ENCODE data around the gene MRTFA. TPM values are rescaled to one million over a fixed set of nuclear protein-coding genes. Genes with fewer than 3 reads are reported as not detected.

MRTFA gene
- total RNA-seq, 1 experiment from 2014 or later = 28.0 TPM

GRCh38 chr22:40418366-40419201 is 217.9 kb downstream of the MRTFA start (continued):
- no peak for TF ChIP-seq RAD21 (IDR thresholded peaks at IDR 0.05; ENCODE audit: low read depth)
- no peak for TF ChIP-seq YY1 (IDR thresholded peaks at IDR 0.05; ENCODE audit: extremely low read depth, insufficient replicate concordance, low read depth, low read length)
- TF ChIP-seq FOSL1 (IDR thresholded peaks at IDR 0.05; ENCODE audit: low read depth) = no peak
- no peak for TF ChIP-seq SP1 (IDR thresholded peaks at IDR 0.05; ENCODE audit: low read depth)
- no peak for TF ChIP-seq EZH2phosphoT487 (IDR thresholded peaks at IDR 0.05; ENCODE audit: borderline replicate concordance)
- TF ChIP-seq CTCF (IDR thresholded peaks at IDR 0.05 in 2 of 3, conservative IDR thresholded peaks at IDR 0.05 in 1 of 3; ENCODE audit: borderline replicate concordance in 1 of 3, insufficient read depth in 1 of 3, low read depth in 2 of 3, low read length in 2 of 3) = no peak
- TF ChIP-seq JUND (IDR thresholded peaks at IDR 0.05) = no peak

DNA sequence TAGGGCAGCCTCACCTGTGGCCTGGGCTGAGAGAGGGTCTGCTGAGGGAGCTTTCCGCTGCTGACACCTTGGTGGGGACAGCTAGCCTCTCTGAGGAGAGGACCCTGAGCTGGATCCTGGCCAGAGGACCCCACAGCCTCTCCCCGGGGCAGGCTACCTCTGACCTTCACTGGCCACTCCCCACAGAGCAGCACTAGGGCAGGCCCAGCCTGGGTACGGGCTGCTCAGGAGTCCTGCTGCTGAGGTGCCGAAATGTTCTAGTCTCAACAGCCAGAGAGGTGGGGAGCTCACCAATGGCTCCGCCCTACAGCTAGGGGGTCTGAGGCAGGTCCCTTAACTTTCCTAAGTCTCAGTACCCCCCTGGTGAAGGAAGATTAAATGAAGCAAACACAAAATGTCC is 218.6 kb downstream of the MRTFA start:
- TF ChIP-seq, protein P1, sequence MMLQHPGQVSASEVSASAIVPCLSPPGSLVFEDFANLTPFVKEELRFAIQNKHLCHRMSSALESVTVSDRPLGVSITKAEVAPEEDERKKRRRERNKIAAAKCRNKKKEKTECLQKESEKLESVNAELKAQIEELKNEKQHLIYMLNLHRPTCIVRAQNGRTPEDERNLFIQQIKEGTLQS (IDR thresholded peaks at IDR 0.05) = no peak
- TF ChIP-seq SRF (IDR thresholded peaks at IDR 0.05; ENCODE audit: low read depth) (no peak), POLR2AphosphoS5 (IDR thresholded peaks at IDR 0.05; ENCODE audit: low read depth, low read length) (no peak), ELF1 (IDR thresholded peaks at IDR 0.05; ENCODE audit: borderline replicate concordance, low read depth) (no peak)
- TF ChIP-seq, protein P2, sequence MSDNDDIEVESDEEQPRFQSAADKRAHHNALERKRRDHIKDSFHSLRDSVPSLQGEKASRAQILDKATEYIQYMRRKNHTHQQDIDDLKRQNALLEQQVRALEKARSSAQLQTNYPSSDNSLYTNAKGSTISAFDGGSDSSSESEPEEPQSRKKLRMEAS (IDR thresholded peaks at IDR 0.05) = no peak
- DNase-seq (ENCODE audit: low read depth, low spot score) (no peak), ATAC-seq (no peak)
- intact Hi-C loops (cut with micrococcal nuclease) = no loop called here
- ChIA-PET POLR2A (no interaction called here), CTCF (no interaction called here), RAD21 (ENCODE audit: low non-redundant PET in 1 of 2, low total read pairs in 2 of 2, uncharacterized antibody in 2 of 2, unreplicated experiment in 2 of 2) (no interaction called here)
- Histone ChIP-seq H2AFZ (ENCODE audit: low read depth, low read length, poor library complexity, severe bottlenecking) (no peak overlapping the region), H4K20me1 (ENCODE audit: insufficient read depth) (no peaks in the 10 kb centered on the region), H3K9ac (ENCODE audit: low read length) (no peak overlapping the region), H3K9me2 (ENCODE audit: insufficient read depth) (no peaks in the 10 kb centered on the region), H3K27me3 (ENCODE audit: insufficient read depth, low read length) (no peaks in the 10 kb centered on the region), H3K27ac (ENCODE audit: low read depth, low read length) (no peak overlapping the region), H3K4me2 (ENCODE audit: low read length) (no peak overlapping the region), H3K9me3 (ENCODE audit: control insufficient read depth in 1 of 2, insufficient read depth in 1 of 2, low read depth in 1 of 2, low read length in 2 of 2) (no peaks in the 10 kb centered on the region), H3K4me3 (replicated peaks in 1 of 2; ENCODE audit: low read depth in 1 of 2, low read length in 2 of 2) (no peak overlapping the region), H3K79me2 (ENCODE audit: insufficient read depth, low read length) (no peaks in the 10 kb centered on the region), H3K36me3 (ENCODE audit: control insufficient read depth in 1 of 2, insufficient read depth in 2 of 2, low read length in 2 of 2) (no peaks in the 10 kb centered on the region; a peak in 2 of 4 replicates), H3K4me1 (ENCODE audit: control insufficient read depth in 1 of 2, insufficient read depth in 2 of 2, low read length in 2 of 2) (no peaks in the 10 kb centered on the region)
- no TSS peak for BruUV-seq (replicated peaks)
